Retinal pigment epithelial cell (primary cell): ENCODE data around the gene SLC6A13.
"Not testable (repeated sequence)": the region's sequence is repeated elsewhere in the genome, so short reads cannot be mapped to it uniquely, and the experiment has no call there.

Experiments used
- DNase-seq: peaks from one replicate; pipeline ENCODE4 v3.0.0-alpha.2; 2010; ENCODE audit warnings: low read depth
- H3K4me3 ChIP-seq: 2 replicates; pipeline ENCODE4 v1.5.1; 2011; ENCODE audit warnings: mild to moderate bottlenecking, low read length, control low read depth, moderate library complexity
- TF ChIP-seq, protein P1 (sequence below): conservative IDR thresholded peaks from 2 replicates; pipeline ENCODE4 v1.5.1; 2011; ENCODE audit warnings: low read depth, low read length, control low read depth, inconsistent platforms

Gene SLC6A13

DNA sequence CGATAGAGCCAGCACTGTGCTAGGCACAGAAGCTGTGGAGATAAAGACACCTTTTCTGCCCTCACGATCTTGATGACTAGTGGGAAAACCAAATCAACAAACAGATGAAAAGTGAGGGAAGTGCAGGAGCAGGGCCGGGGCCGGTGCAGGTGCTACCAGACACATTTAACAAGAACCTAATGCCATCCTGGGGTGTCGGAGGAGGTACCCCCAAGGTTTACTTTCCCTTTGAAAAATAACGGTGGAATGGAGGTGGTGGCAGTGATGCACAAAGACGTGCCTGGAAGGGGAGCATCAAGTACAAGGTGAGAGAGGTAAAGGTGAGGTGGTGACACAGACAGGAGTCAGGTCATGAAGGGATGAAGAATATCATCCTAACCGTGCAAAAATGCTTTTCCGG is 22.1 kb downstream of the SLC6A13 start:
- DNase-seq, result no peak
- TF ChIP-seq, protein P1, sequence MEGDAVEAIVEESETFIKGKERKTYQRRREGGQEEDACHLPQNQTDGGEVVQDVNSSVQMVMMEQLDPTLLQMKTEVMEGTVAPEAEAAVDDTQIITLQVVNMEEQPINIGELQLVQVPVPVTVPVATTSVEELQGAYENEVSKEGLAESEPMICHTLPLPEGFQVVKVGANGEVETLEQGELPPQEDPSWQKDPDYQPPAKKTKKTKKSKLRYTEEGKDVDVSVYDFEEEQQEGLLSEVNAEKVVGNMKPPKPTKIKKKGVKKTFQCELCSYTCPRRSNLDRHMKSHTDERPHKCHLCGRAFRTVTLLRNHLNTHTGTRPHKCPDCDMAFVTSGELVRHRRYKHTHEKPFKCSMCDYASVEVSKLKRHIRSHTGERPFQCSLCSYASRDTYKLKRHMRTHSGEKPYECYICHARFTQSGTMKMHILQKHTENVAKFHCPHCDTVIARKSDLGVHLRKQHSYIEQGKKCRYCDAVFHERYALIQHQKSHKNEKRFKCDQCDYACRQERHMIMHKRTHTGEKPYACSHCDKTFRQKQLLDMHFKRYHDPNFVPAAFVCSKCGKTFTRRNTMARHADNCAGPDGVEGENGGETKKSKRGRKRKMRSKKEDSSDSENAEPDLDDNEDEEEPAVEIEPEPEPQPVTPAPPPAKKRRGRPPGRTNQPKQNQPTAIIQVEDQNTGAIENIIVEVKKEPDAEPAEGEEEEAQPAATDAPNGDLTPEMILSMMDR, result no peak
- no peak overlapping the region for H3K4me3 ChIP-seq

DNA sequence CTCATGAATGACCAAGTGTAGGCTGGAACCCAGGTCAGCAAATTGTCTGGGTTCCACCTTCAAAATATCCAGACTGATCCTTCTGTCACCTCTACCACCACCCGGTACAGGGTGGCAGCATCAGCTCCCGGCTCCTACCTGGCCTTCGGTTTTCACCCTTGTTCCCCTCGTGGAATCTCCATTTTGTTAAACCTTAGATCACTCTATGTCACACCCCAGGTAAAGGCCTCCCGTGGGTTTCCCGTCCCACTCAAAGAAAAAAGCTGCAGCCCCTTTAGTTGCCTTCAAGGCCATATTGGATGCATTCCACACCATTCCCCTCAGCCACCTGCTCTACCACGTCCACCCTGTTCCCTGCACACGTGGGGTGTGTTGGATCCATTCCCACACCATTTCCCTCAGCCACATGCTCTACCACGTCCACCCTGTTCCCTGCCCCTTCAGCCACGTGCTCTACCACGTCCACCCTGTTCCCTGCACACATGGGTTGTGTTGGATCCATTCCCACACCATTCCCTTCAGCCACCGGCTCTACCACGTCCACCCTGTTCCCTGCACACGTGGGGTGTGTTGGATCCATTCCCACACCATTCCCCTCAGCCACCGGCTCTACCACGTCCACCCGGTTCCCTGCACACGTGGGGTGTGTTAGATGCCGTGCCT is 23.8 kb downstream of the SLC6A13 start:
- no peak for DNase-seq
- TF ChIP-seq, protein P1, result no peak

DNA sequence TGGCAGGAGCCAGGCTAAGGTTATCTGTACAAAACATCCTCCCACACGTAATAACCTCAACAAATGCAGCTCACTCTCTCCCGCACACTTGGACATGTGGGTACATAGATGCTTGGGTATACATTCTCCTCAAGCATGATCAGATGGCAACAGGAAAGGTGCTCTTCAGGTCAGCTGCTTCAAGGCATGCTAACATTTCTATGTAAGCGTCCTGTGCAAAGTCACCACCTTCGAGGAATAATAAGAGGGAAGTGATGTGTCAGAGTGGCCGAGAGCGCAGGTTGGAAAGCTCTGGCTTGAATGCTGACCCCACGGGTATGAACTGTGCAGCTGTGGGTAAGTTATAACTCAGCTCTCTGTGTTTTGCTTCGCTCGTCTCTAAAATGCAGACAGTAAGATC is 24.5 kb downstream of the SLC6A13 start:
- TF ChIP-seq, protein P1, result no peak
- H3K4me3 ChIP-seq, result no peak overlapping the region
- no peak for DNase-seq

More for the DNA sequence above, 23.8 kb downstream of the SLC6A13 start:
- H3K4me3 ChIP-seq, result no peak overlapping the region

DNA sequence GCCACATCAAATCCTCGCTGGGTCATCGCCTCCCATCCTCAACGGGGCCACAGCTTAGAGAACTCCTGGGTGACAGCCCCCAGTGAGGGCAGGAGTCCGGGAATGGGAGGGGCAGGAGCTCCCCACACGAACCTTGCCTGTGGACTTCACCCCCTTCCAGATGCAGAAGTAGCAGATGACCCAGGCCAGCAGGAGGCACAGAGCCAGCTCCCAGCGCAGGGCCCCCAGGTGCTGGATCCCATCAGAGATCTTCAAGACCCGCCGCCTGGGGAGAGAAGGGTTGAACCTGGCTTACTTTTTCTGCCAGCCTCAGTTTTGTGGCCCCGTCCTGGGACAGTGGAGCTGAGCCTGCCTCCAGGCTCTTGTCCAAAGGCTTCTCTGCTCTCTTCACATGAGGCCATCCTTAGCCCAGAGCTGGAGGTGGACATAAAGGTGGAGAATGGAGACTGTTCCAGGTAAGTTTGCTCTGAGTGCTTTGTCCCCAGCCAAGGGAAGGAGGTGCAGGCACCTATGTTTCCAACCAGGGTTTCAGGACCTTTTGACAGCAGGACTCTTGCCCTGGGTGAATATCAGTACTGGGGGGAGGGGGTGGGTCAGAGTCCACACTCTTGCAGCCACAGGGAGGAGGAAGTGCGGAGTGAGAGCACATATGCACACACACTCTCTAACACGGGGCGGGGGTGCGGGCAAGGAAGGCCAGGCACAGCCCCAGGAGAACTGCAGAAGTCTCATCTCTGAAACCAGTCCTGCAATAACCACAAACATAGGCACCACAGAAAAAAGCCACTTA is 25.4 kb downstream of the SLC6A13 start:
- H3K4me3 ChIP-seq, result no peak overlapping the region
- no peak for DNase-seq
- TF ChIP-seq, protein P1, result no peak

DNA sequence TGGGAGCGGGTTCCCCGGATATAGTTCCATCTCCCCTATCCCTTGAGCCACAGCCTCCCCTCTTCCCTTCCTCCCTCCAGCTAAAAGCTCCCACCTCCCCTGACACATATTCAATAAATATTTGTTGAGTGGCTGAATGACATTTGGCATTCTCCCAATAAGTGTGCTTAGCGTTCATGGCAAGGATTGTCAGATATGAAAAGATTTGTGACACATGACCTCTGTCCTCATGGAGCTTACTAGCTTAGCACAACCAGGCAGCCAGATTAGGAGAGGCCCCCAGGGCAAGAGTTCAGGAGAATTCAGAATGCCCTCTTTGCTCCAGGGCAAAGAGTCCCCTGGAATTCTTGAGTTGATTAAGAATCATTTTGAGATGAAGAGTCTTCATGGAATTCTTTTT is 26.2 kb downstream of the SLC6A13 start:
- no peak overlapping the region for H3K4me3 ChIP-seq
- DNase-seq, result no peak
- TF ChIP-seq, protein P1, result no peak

DNA sequence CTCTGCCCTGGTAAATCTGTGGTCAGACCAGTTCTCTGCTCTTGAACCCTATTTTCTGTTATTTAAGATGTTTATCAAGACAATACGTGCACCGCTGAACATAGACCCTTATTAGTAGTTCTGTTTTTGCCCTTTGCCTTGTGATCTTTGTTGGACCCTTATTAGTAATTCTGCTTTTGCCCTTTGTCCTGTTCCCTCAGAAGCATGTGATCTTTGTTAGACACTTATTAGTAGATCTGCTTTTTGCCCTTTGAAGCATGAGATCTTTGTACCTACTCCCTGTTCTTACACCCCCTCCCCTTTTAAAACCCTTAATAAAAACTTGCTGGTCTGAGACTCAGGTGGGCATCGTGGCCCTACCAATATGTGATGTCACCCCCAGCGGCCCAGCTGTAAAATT is 26.7 kb downstream of the SLC6A13 start:
- not testable (repeated sequence) for DNase-seq, H3K4me3 ChIP-seq

DNA sequence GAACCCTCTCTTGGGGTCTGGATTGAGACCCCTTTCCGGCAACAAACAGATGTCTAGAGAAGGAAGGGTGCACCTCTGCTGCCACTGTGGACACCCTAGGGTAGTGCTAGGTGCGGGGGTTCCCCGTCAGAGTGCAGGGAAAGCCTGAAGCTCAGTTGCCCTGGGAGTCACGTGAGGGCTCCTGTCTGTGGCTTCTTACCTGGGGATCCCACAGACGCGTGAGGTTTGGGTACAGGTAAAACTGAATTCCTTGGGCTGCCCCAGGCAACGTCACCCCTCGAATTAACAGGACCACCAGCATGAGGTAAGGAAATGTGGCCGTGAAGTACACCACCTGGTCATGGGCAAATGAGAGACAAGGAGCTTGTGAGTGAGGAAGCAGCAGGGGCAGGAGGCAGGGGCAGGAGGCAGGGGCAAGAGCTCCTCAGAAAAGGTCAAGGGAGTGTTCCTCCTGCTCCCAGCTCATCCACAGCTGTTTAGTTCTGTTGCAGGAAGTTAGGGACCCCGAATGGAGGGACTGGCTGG is 27.7 kb downstream of the SLC6A13 start:
- H3K4me3 ChIP-seq, result no peak overlapping the region
- TF ChIP-seq, protein P1, result no peak
- DNase-seq, result no peak
